IPS-18a (cell line): Measurements from ENCODE around the gene HOXD12.

Experiments
- H3K27ac ChIP-seq: one replicate; pipeline ENCODE4 v1.5.1; 2013; ENCODE audit warnings: low read length
- H3K27me3 ChIP-seq: one replicate; pipeline ENCODE4 v1.6.1; 2013; ENCODE audit warnings: mild to moderate bottlenecking, low read length; ENCODE audit not compliant: control insufficient read depth, insufficient read depth
- H3K36me3 ChIP-seq: one replicate; pipeline ENCODE4 v1.6.1; 2013; ENCODE audit warnings: low read depth, low read length; ENCODE audit not compliant: control insufficient read depth
- H3K4me1 ChIP-seq: one replicate; pipeline ENCODE4 v1.6.1; 2013; ENCODE audit warnings: low read depth, low read length; ENCODE audit not compliant: control insufficient read depth
- H3K4me3 ChIP-seq: one replicate; pipeline ENCODE4 v1.5.1; 2013; ENCODE audit warnings: low read length
- H3K9ac ChIP-seq: one replicate; pipeline ENCODE4 v1.6.1; 2013; ENCODE audit warnings: mild to moderate bottlenecking, low read length, moderate library complexity
- H3K9me3 ChIP-seq: one replicate; pipeline ENCODE4 v1.6.1; 2013; ENCODE audit warnings: low read depth, low read length; ENCODE audit not compliant: control insufficient read depth

HOXD12 gene

DNA sequence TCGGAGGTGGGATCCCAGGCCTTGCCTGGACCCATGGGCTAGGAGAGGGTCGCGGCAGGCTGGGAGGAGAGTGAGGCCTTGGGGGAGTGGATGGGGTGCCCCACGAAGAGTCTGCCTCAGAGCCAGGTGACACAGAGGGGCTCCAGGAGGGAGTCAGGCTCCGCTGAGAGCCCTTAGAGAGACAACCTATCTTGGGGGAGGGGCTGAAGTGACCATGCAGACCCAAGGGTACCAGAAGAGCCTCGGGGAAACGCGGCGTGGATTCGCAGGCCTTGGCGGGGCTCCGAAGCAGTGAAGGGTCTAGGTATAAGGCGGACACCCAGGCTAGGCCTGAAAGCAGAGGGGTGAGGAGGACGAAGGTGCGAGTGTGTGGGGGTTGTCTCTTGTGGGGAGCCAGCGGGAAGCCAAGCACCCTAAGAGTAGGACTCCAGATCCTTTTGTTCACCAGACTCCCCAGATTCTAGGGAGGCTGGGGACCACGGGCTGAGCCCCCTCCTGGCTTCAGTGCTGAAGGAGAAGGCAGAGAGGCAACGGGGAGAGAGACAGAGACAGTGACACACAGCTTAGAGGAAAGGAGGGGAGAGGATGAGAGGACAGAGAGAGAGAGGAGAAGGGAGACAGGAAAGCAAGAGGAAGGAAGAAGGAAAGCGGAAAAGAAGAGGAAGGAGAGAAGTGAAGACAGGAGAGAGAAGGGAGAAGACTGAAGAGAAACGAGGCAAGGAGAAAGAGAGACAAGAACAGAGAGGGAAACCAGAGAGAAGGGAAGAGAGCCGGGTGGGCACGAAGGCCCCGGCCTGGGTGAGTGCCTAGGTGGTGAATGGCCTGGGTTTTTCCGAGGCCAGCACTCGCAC is 6.4 kb downstream of the HOXD12 start:
- no peak overlapping the region for H3K27ac ChIP-seq
- no peak overlapping the region for H3K9ac ChIP-seq
- H3K36me3 ChIP-seq = no peaks in the 10 kb centered on the region
- peaks cover 99% of the 10 kb centered on the region for H3K27me3 ChIP-seq
- H3K4me1 ChIP-seq = peaks cover 5% of the 10 kb centered on the region
- no peaks in the 10 kb centered on the region for H3K9me3 ChIP-seq
- no peak overlapping the region for H3K4me3 ChIP-seq

- H3K36me3 ChIP-seq = no peaks in the 10 kb centered on the region
- peaks cover 5% of the 10 kb centered on the region for H3K4me1 ChIP-seq
- peaks cover 99% of the 10 kb centered on the region for H3K27me3 ChIP-seq
- H3K27ac ChIP-seq = no peak within 1 kb of the TSS
- no peaks in the 10 kb centered on the region for H3K9me3 ChIP-seq
- peak within 1 kb of the TSS; percentile 22 for H3K4me3 ChIP-seq
- no peak within 1 kb of the TSS for H3K9ac ChIP-seq
Observed at GRCh38 chr2:176106581-176107539, 7.3 kb downstream of the HOXD12 start, which contains the start of gene HOXD11. HOXD11 (plus strand) TSS chr2:176107280; CDS start chr2:176107356, 76 bp downstream.

- no peaks in the 10 kb centered on the region for H3K36me3 ChIP-seq
- H3K27me3 ChIP-seq = peaks cover 99% of the 10 kb centered on the region
- H3K9ac ChIP-seq = no peak overlapping the region
- no peak overlapping the region for H3K27ac ChIP-seq
- peaks cover 5% of the 10 kb centered on the region for H3K4me1 ChIP-seq
- no peaks in the 10 kb centered on the region for H3K9me3 ChIP-seq
- H3K4me3 ChIP-seq = no peak overlapping the region
Observed at GRCh38 chr2:176107731-176108181, 8.2 kb downstream of the HOXD12 start.

DNA sequence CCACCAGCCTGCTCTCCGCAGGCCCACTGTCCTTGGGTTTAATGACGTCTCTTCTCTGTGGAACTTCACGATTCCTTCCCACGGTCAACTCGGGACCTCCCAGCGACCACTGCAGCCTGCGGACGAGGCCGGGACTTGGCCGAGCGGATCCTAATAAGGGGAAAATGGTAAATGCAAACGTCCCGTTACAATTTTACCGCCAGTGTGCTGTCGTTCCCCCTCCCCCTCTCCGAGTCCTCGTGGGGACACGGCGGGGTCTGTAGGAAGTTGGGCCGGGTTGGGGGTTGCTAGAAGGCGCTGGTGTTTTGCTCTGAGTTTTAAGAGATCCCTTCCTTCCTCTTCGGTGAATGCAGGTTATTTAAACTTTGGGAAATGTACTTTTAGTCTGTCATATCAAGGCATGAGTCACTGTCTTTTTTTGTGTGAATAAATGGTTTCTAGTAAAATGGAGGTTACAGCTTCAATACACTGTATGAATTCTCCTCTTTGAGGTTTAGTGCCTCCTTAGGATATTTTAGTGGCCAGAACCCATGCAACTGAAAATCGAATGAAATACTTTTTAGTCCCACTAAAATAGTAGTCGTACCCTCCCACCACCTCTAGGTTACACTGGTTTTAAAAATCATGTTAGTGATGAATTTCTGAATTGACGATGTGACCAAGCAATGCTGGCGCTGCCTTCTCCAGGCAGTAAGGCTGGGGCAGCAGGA is 9.8 kb downstream of the HOXD12 start:
- Histone ChIP-seq H3K36me3 (no peaks in the 10 kb centered on the region), H3K4me1 (no peaks in the 10 kb centered on the region), H3K4me3 (no peak overlapping the region), H3K9me3 (no peaks in the 10 kb centered on the region), H3K9ac (no peak overlapping the region), H3K27me3 (peaks cover 99% of the 10 kb centered on the region), H3K27ac (no peak overlapping the region)

DNA sequence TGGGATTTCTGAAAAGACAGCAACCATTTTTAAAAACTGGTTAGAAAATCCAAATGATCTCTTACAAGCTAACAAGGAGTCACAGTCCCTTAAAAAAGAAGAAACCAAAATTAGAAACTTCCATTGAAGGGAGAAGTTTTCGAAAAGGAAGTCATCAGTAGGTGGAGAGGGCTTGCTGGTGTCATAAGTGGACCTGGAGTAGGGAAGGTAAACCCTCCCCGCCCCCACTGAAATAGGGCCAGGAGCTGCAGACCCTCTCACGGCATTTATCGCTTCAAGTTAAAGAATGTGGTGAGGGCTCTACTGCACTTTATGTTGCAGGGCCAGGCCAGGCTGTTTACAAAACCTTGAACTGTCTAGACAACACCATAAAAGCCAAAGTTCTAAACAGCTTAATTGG is 10.4 kb downstream of the HOXD12 start:
- no peak overlapping the region for H3K27ac ChIP-seq
- no peaks in the 10 kb centered on the region for H3K36me3 ChIP-seq
- H3K9ac ChIP-seq = no peak overlapping the region
- no peaks in the 10 kb centered on the region for H3K9me3 ChIP-seq
- no peak overlapping the region for H3K4me3 ChIP-seq
- H3K4me1 ChIP-seq = no peaks in the 10 kb centered on the region
- H3K27me3 ChIP-seq = peaks cover 99% of the 10 kb centered on the region

DNA sequence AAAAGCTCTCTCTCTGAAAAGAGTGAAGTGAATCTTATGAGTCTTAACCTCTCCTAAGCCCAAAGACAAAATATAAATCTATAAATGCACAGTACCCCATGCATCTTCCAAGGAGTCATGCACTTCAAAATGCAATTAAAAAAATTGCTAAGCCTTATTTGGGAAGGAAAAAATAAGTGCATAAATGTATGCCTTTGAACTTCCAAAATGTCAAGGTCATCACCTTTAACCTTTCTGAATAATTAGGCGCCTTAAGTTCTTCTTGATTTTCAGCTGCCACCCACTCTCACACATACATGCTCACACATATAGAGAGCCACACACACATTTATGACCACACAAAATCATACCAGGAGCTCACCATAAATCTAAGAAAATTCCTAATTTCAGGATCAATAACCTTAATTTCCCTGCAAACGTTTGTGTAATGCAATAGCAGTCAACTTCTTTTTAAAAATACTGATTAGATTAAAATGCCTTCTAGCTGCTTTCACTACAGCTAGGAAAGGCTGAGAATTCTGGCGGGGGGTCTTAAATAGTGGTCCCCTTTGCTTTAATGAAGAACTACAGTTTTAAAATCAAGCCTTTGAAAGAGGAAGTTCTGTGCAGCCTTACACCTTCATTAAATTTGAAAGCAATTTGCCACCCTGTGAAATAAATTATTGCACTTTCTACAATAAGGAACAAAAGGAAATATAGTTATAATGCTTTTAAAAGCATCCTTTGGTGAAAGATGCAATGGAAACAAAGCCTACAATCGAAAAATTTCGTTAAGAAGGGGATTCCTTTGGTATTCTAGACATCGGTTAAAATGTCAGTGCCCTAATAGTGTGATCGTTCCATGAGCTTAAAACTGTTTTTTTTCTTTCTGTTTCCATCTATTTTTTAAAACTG is 11.1 kb downstream of the HOXD12 start:
- no peaks in the 10 kb centered on the region for H3K36me3 ChIP-seq
- peaks cover 99% of the 10 kb centered on the region for H3K27me3 ChIP-seq
- no peak overlapping the region for H3K27ac ChIP-seq

GRCh38 chr2:176111309-176111663 is 11.7 kb downstream of the HOXD12 start:
- no peak overlapping the region for H3K27ac ChIP-seq
- H3K4me3 ChIP-seq = no peak overlapping the region
- H3K36me3 ChIP-seq = no peaks in the 10 kb centered on the region
- H3K9ac ChIP-seq = no peak overlapping the region
- H3K9me3 ChIP-seq = no peaks in the 10 kb centered on the region
- no peaks in the 10 kb centered on the region for H3K4me1 ChIP-seq
- H3K27me3 ChIP-seq = peaks cover 99% of the 10 kb centered on the region

More for the DNA sequence above, 11.1 kb downstream of the HOXD12 start:
- H3K9me3 ChIP-seq = no peaks in the 10 kb centered on the region
- no peaks in the 10 kb centered on the region for H3K4me1 ChIP-seq
- H3K4me3 ChIP-seq = no peak overlapping the region
- no peak overlapping the region for H3K9ac ChIP-seq

DNA sequence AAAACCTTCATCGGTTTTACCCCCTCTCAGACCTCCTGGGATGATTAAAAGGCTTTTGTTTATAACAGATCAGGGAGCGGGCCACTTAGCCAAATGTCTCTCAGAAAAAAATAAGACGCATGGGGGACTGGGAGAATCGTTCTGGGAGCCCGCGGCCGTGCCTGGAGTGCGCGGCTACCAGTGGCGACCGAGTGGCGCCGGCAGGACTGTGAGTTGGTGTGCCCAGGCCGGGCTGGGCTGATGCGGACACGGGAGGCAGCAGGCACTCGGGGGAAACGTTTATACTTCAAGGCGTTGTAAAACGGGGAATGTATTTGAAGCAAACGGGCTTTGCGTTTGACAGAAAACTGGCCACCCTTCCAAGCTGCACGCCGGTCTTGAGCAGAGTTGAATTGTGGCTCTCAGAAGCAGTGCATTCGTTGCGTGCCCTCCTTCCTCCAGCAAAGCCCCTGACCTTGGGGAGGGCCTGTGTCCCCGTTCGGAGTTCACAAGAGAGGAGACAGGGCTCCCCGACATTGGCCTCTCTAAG is 12.3 kb downstream of the HOXD12 start:
- peaks cover 3% of the 10 kb centered on the region for H3K9me3 ChIP-seq

GRCh38 chr2:176112375-176113302 is 13.0 kb downstream of the HOXD12 start:
- peaks cover 100% of the 10 kb centered on the region for H3K27me3 ChIP-seq
- H3K36me3 ChIP-seq = no peaks in the 10 kb centered on the region
- no peak overlapping the region for H3K4me3 ChIP-seq
- H3K27ac ChIP-seq = no peak overlapping the region
- peaks cover 5% of the 10 kb centered on the region for H3K9me3 ChIP-seq
- no peaks in the 10 kb centered on the region for H3K4me1 ChIP-seq
- no peak overlapping the region for H3K9ac ChIP-seq

More for the DNA sequence above, 12.3 kb downstream of the HOXD12 start:
- Histone ChIP-seq H3K27me3 (peaks cover 99% of the 10 kb centered on the region), H3K36me3 (no peaks in the 10 kb centered on the region), H3K27ac (no peak overlapping the region), H3K4me3 (no peak overlapping the region), H3K4me1 (no peaks in the 10 kb centered on the region), H3K9ac (no peak overlapping the region)
